Stimulated activated naive CD4-positive, alpha-beta T cell treated with Interleukin-2 at 50 U/mL for 16 hours (primary cell): ENCODE data around the gene PPP1R13B.
"Not testable (repeated sequence)": the region's sequence is repeated elsewhere in the genome, so short reads cannot be mapped to it uniquely, and the experiment has no call there.

Experiments used
- DNase-seq: peaks from one replicate; lab custom pipeline; 2025; lab: John Stamatoyannopoulos, UW

Gene PPP1R13B

GRCh38 chr14:103832046-103832445 is 15.3 kb downstream of the PPP1R13B start:
- DNase-seq, result no peak

DNA sequence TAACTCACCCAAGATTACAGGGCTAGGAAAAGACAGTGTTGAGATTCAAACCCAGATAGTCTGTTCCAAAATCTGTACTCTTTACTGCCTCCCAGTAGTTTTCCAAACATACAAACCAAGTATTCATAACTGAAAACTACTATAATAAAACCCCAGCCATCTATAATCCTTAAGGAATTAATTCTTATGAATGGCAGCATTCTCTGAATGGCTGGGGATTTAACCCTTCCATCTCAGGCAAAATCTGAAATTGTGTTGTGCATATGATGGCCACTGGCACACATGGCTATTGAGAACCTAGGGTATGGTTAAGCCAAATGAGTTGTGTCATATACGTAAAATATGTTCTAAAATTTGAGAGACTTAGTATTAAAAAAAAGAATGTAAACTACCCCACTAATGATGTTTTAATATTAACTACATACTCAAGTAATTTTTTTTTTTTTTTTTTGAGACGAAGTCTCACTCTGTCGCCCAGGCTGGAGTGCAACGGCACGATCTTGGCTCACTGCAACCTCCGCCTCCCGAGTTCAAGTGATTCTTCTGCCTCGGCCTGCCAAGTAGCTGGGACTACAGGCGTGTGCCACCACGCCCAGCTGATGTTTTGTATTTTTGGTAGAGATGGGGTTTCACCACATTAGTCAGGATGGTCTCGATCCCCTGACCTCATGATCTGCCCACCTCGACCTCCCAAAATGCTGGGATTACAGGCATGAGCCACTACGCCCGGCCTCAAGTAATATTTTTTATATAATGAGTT is 16.7 kb downstream of the PPP1R13B start:
- DNase-seq, result no peak

GRCh38 chr14:103828315-103828967 is 18.9 kb downstream of the PPP1R13B start:
- DNase-seq, result no peak

DNA sequence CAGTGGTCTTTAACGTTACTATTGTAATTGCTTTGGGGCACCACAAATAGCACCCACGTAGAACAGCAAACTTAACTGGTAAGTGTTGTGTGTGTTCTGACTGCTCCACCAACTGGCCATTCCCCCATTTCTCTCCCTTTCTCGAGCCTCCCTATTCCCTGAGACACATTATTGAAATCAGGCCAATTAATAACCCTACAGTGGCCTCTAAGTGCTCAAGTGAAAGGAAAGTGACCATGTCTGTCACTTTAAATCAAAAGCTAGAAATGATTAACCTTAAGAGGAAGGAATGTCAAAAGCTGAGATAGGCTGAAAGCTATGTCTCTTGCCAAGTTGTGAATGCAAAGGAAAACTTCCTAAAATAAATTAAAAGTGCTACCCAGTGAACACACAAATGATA is 22.3 kb downstream of the PPP1R13B start:
- no peak for DNase-seq

DNA sequence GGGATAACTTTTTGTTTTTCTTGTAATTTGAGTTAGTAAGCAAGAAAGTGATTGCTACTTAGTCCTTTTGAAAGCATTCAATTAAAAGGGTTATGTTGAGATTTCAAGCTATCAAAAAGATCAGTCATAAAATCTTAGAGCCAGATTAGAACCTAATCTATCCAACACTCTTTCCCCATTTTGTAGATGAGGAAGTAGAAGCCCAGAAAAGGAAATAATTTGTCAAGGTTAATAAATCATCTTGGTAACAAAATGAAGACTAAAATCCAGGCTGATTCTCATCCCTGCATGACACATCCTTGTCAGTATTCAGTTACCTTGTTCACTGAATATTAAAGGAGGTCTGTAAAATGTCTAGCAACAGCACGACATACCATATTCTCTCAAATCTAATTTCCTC is 26.5 kb downstream of the PPP1R13B start:
- DNase-seq, result no peak

DNA sequence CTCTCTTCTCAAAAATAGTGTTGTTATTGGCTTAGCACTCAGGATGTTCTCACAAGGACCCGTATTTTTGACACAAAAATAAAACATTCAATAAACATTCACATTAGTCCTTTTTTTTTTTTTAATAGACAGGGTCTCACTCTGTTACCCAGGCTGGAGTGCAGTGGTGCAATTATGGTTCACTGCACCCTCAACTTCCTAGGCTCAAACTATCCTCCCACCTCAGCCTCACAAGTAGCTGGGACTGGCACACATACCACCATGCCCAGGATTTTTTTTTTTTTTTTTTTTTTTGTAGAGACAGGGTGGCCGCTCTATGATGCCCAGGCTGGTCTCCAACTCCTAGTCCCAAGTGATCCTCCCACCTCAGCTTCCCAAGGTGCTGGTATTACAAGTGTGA is 27.0 kb downstream of the PPP1R13B start:
- no peak for DNase-seq

GRCh38 chr14:103819503-103820307 is 27.7 kb downstream of the PPP1R13B start:
- DNase-seq, result no peak

- DNase-seq, result no peak
Measured at GRCh38 chr14:103818870-103819269, 28.5 kb downstream of the PPP1R13B start.

GRCh38 chr14:103818422-103818821 is 29.0 kb downstream of the PPP1R13B start:
- DNase-seq, result no peak

GRCh38 chr14:103817595-103817994 is 29.8 kb downstream of the PPP1R13B start:
- no peak for DNase-seq

DNA sequence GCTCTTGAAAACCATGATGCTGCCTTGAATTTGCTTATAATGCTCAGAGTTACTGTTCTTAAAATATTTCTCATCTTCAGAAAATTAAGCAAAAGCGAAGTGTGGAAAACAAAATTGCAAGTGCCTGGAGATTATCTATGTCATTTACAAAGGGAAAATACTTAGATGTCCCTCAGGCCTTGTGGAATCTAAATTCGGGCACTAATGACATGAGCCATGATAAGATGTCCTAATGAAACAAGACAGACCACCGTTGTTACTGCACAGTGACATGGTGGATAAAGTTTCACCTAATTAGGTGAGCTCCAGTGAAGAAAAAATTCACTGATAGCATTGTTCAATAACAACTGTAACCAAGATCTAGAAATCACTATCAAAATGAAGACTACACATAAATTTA is 30.4 kb downstream of the PPP1R13B start:
- no peak for DNase-seq

GRCh38 chr14:103815253-103815652 is 32.1 kb downstream of the PPP1R13B start:
- no peak for DNase-seq

- no peak for DNase-seq
Measured at GRCh38 chr14:103811189-103811588, 36.2 kb downstream of the PPP1R13B start.

- peak; percentile 51 for DNase-seq
Measured at GRCh38 chr14:103808403-103809001, 38.9 kb downstream of the PPP1R13B start.

- no peak for DNase-seq
Measured at GRCh38 chr14:103806805-103807204, 40.6 kb downstream of the PPP1R13B start.

- DNase-seq, result no peak
Measured at GRCh38 chr14:103805708-103806107, 41.7 kb downstream of the PPP1R13B start.

DNA sequence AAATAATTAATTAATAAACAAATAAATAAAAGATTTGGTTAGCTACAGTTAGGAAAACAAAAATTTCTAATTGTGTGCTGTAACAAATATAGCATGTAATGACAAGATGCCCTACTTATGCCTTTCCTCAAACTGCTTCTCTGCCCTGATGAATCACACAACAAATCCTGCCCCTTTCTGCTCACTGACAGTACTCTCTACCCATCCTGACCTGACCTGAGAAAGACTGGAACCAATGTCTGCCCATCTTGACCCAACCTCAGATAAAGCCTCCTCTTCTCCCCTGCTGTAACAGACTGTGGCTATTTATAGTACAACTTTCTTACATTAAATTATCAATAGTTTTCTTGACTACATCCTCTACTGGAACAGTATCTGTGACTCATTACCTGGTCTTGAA is 43.7 kb downstream of the PPP1R13B start:
- no peak for DNase-seq

- no peak for DNase-seq
Measured at GRCh38 chr14:103802356-103802755, 45.0 kb downstream of the PPP1R13B start.

GRCh38 chr14:103801459-103801858 is 45.9 kb downstream of the PPP1R13B start:
- DNase-seq, result no peak

- not testable (repeated sequence) for DNase-seq
Measured at GRCh38 chr14:103793192-103793591, 54.2 kb downstream of the PPP1R13B start.

DNA sequence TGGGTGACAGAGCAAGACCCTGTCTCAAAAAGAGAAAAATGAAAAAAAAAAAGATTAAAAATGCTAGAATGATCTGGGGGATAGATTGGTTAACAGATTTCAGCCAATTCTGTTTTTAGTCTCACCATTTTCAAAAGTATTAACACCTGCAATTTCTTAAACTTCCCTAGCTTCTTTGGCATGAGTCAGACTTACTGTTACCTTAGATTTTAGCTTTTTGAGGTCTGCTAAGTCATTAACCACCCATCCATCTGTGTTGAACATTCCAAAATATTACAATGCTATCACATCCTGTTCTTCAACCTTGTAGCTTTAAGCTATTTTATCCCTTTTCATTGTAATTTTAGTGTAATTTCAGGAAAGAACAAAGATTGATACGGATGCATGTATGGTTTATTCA is 59.3 kb downstream of the PPP1R13B start:
- no peak for DNase-seq

DNA sequence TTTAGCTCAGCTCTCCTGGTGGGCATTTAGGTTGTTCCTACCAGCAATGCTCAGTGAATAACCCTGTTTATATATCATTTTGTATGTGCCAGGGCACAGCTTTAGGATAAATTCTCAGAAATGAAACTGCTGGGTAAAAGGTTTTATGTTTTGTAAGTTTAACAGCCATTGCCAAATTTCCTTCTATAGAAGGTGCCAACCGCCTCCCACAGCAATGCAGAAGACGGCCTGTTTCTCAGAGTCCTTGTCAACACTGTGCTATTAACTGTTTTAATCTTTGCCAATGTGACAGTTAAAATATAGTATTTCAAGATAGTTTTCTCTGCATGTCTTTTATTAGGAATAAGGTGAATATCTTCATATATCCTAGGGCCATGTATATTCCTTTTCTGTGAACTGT is 65.0 kb downstream of the PPP1R13B start:
- DNase-seq, result no peak
